ENCODE results near the gene PCDH18. TPM values are rescaled to one million over a fixed set of nuclear protein-coding genes. Genes with fewer than 3 reads are reported as not detected.

Gene PCDH18
- polyA plus RNA-seq, 3 donors = not detected

- Histone ChIP-seq H3K9ac (ENCODE audit: insufficient read depth, low read length, poor library complexity, severe bottlenecking) (no peak overlapping the region), H4K20me1 (ENCODE audit: insufficient read depth, low read length) (no peaks in the 10 kb centered on the region), H3K27ac (ENCODE audit: low read depth in 1 of 2, low read length in 2 of 2) (no peak overlapping the region), H3K27me3 (ENCODE audit: control insufficient read depth in 2 of 2, insufficient read depth in 2 of 2, low read length in 2 of 2) (no peaks in the 10 kb centered on the region), H3K4me1 (ENCODE audit: control insufficient read depth in 1 of 2, insufficient read depth in 2 of 2, low read length in 2 of 2) (no peaks in the 10 kb centered on the region), H3K36me3 (replicated peaks in 1 of 2; ENCODE audit: control insufficient read depth in 1 of 2, insufficient read depth in 2 of 2, low read length in 2 of 2) (no peaks in the 10 kb centered on the region), H2AFZ (ENCODE audit: insufficient read depth, low read depth, low read length, poor library complexity, severe bottlenecking) (no peak overlapping the region), H3K4me3 (replicated peaks in 1 of 3; ENCODE audit: low read depth in 2 of 3, low read length in 3 of 3) (no peak overlapping the region), H3K9me3 (replicated peaks in 1 of 2; ENCODE audit: control insufficient read depth in 1 of 2, insufficient read depth in 1 of 2, low read length in 2 of 2) (no peaks in the 10 kb centered on the region), H3K79me2 (ENCODE audit: insufficient read depth, low read length) (no peaks in the 10 kb centered on the region), H3K4me2 (replicated peaks; ENCODE audit: extremely low read depth, low read length, poor library complexity, severe bottlenecking) (no peak overlapping the region)
- H3K4me3 Mint-ChIP-seq = no peak overlapping the region
- intact Hi-C loops (cut with micrococcal nuclease) = no loop called here
- no peak for DNase-seq
- no CpG with 5 or more reads among the region's 3 CpGs for WGBS (ENCODE audit: insufficient coverage)
- no peaks in the 10 kb centered on the region for H3K27me3 Mint-ChIP-seq (ENCODE audit: low read depth in 3 of 3)
- H3K36me3 Mint-ChIP-seq = no peaks in the 10 kb centered on the region
- TF ChIP-seq CTCF (IDR thresholded peaks at IDR 0.05) = no peak
- H3K9me3 Mint-ChIP-seq = peaks cover 0 to 4% (median 0%) of the 10 kb centered on the region in 7 donors
- no peak overlapping the region for H3K27ac Mint-ChIP-seq
- H3K4me1 Mint-ChIP-seq = no peaks in the 10 kb centered on the region
Observed at GRCh38 chr4:137532869-137533236, 559 bp upstream of the PCDH18 start.

DNA sequence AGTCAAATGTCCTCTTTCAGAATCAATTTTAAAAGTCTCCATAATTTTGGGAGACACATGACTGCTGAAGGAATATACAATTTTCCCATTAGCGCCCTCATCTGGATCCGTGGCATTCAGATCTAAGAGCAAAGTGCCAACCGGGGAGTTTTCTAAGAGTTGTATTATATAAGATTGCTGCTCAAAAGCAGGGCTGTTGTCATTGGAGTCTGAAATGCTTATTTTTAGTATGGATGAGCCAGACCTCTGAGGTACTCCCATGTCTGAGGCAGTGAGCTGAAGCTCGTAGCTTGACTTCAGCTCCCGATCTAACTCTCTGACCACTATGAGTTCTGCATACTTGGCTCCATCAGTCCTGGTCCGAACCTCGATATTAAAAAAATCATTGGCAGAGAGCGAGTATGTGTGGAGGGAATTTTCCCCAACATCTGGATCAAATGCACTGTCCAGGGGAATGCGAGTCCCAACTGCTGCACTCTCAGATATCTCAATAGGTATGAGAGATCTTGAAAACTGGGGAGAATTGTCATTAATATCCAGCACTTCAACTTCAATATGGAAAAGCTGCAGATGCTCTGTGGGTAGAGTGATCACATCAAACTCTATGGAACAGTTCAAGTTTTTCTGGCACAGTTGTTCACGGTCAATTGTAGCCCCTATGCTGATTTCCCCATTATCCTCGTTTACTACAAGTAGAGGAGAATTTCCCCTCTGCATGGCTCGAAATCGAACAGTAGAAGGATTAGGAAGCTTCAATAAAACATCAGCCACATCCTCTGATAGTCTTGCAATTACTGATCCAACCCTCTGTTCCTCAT is 917 bp downstream of the PCDH18 start:
- H3K9me3 Mint-ChIP-seq = peaks cover 0 to 2% (median 0%) of the 10 kb centered on the region in 7 donors
- Histone ChIP-seq H3K27ac (ENCODE audit: low read depth in 1 of 2, low read length in 2 of 2) (no peak overlapping the region), H4K20me1 (ENCODE audit: insufficient read depth, low read length) (no peaks in the 10 kb centered on the region), H3K79me2 (ENCODE audit: insufficient read depth, low read length) (no peaks in the 10 kb centered on the region), H3K9ac (ENCODE audit: insufficient read depth, low read length, poor library complexity, severe bottlenecking) (no peak overlapping the region), H3K36me3 (replicated peaks in 1 of 2; ENCODE audit: control insufficient read depth in 1 of 2, insufficient read depth in 2 of 2, low read length in 2 of 2) (no peaks in the 10 kb centered on the region), H3K4me3 (replicated peaks in 1 of 3; ENCODE audit: low read depth in 2 of 3, low read length in 3 of 3) (no peak overlapping the region), H2AFZ (ENCODE audit: insufficient read depth, low read depth, low read length, poor library complexity, severe bottlenecking) (no peak overlapping the region), H3K4me1 (ENCODE audit: control insufficient read depth in 1 of 2, insufficient read depth in 2 of 2, low read length in 2 of 2) (no peaks in the 10 kb centered on the region), H3K9me3 (replicated peaks in 1 of 2; ENCODE audit: control insufficient read depth in 1 of 2, insufficient read depth in 1 of 2, low read length in 2 of 2) (no peaks in the 10 kb centered on the region), H3K27me3 (ENCODE audit: control insufficient read depth in 2 of 2, insufficient read depth in 2 of 2, low read length in 2 of 2) (no peaks in the 10 kb centered on the region), H3K4me2 (replicated peaks; ENCODE audit: extremely low read depth, low read length, poor library complexity, severe bottlenecking) (no peak overlapping the region)
- intact Hi-C loops (cut with micrococcal nuclease) = no loop called here
- no peaks in the 10 kb centered on the region for H3K27me3 Mint-ChIP-seq (ENCODE audit: low read depth in 3 of 3)
- no peaks in the 10 kb centered on the region for H3K4me1 Mint-ChIP-seq
- H3K27ac Mint-ChIP-seq = no peak overlapping the region
- WGBS (ENCODE audit: insufficient coverage) = 61% methylated on average over 5 of the region's 13 CpGs
- no peak overlapping the region for H3K4me3 Mint-ChIP-seq
- TF ChIP-seq CTCF (IDR thresholded peaks at IDR 0.05) = no peak
- no peaks in the 10 kb centered on the region for H3K36me3 Mint-ChIP-seq
- DNase-seq = no peak
